Activated CD8-positive, alpha-beta memory T cell treated with anti-CD3 and anti-CD28 coated beads, Interleukin-2, amount 10 ng/mL, durations not matched to agents 7 days and 5 days (primary cell): ENCODE results near the gene SYDE1. TPM values are rescaled to one million over a fixed set of nuclear protein-coding genes. Genes with fewer than 3 reads are reported as not detected.
A peak's percentile ranks its signal among the peaks of the same experiment; 100 is the strongest.

Source experiments
- ATAC-seq: fragments of 150-1000 bp; cut with Tn5 transposase; one replicate; pipeline ENCODE4 v1.10.0; 2021; ENCODE audit warnings: moderate library complexity
- CTCF ChIA-PET: fragments of 350-600 bp; sonication (Branson Sonifier 250); formaldehyde crosslinking; loops from one replicate; lab custom pipeline; 2021; ENCODE audit warnings: antibody characterized with exemption; lab: Charles Lee
- DNase-seq: peaks from one replicate; pipeline ENCODE4 v3.0.0-alpha.2; 2020
- H3K27ac Mint-ChIP-seq: one replicate; pipeline ENCODE4 v1.8.0; 2021; ENCODE audit warnings: mild to moderate bottlenecking, mixed read lengths
- H3K27me3 Mint-ChIP-seq: one replicate; pipeline ENCODE4 v1.8.0; 2021; ENCODE audit warnings: mixed read lengths
- H3K36me3 Mint-ChIP-seq: one replicate; pipeline ENCODE4 v1.8.0; 2021; ENCODE audit warnings: mild to moderate bottlenecking, mixed read lengths
- H3K4me1 Mint-ChIP-seq: one replicate; pipeline ENCODE4 v1.8.0; 2021; ENCODE audit warnings: mixed read lengths
- H3K4me3 Mint-ChIP-seq: one replicate; pipeline ENCODE4 v1.8.0; 2021; ENCODE audit warnings: mild to moderate bottlenecking, moderate library complexity, mixed read lengths
- H3K9me3 Mint-ChIP-seq: one replicate; pipeline ENCODE4 v1.8.0; 2022; ENCODE audit warnings: low read depth, mixed read lengths
- total RNA-seq, 2 experiments: library from RNA; stranded (reverse); gene quantifications; one replicate each; pipeline ENCODE4 v1.2.3, GENCODE V29; 2021

Gene SYDE1
- total RNA-seq, 2 experiments from 2014 or later = 0.07 to 0.09 TPM

DNA sequence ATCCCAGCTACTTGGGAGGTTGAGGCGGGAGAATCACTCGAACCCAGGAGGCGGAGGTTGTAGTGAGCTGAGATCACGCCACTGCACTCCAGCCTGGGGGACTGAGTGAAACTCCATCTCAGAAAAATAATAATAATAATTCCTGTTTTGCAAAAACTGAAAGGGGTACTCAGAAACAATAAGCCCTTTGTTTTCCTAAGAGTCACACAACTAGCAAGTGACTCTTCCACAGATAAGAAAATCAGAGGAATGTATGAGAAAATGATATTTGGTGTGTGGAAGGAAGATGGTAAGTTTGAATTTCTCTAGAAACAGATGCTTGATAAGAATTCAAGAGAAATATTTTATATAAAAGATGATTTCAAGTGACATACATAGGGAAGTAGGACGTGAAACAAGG is 35.1 kb downstream of the SYDE1 start:
- DNase-seq (no peak), ATAC-seq (no peak)
- Mint-ChIP-seq H3K9me3 (peaks cover 6% of the 10 kb centered on the region), H3K4me1 (no peaks in the 10 kb centered on the region), H3K4me3 (no peak overlapping the region), H3K27me3 (no peaks in the 10 kb centered on the region), H3K27ac (no peak overlapping the region), H3K36me3 (no peaks in the 10 kb centered on the region)
- CTCF ChIA-PET = no interaction called here

GRCh38 chr19:15144046-15144646 is 36.9 kb downstream of the SYDE1 start:
- Mint-ChIP-seq H3K4me1 (no peaks in the 10 kb centered on the region), H3K36me3 (no peaks in the 10 kb centered on the region), H3K27ac (no peak overlapping the region), H3K27me3 (no peaks in the 10 kb centered on the region), H3K4me3 (no peak overlapping the region), H3K9me3 (peaks cover 2% of the 10 kb centered on the region)
- CTCF ChIA-PET = no interaction called here
- no peak for ATAC-seq
- no peak for DNase-seq

DNA sequence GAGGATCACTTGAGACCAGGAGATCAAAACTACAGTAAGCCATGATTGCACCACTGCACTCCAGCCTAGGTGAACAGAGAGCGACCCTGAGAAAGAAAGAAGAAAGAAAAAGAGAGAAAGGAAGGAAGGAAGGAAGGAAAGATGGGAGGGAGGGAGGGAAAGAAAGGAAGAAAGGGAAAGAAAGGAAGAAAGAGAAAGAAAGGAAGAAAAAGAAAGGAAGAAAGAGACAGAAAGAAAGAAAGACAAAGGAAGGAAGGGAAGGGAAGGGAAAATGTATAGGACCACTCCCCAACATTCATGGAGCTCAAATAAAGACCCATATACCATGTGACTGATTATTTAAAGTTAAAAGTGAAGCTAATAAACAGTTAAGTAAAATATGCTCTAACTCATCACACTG is 39.9 kb downstream of the SYDE1 start:
- H3K4me3 Mint-ChIP-seq = no peak overlapping the region
- DNase-seq (no peak), ATAC-seq (no peak)
- no peaks in the 10 kb centered on the region for H3K9me3 Mint-ChIP-seq
- CTCF ChIA-PET = interaction anchor here (1.9 kb wide), 2 partner anchors 46 to 55 kb away, joined by 5 to 11 read pairs; no protein-coding TSS in a partner anchor
- H3K36me3 Mint-ChIP-seq = no peaks in the 10 kb centered on the region
- no peak overlapping the region for H3K27ac Mint-ChIP-seq
- H3K27me3 Mint-ChIP-seq = no peaks in the 10 kb centered on the region
- no peaks in the 10 kb centered on the region for H3K4me1 Mint-ChIP-seq

- H3K4me1 Mint-ChIP-seq = no peaks in the 10 kb centered on the region
- no peak for ATAC-seq
- peaks cover 4% of the 10 kb centered on the region for H3K9me3 Mint-ChIP-seq
- H3K4me3 Mint-ChIP-seq = no peak overlapping the region
- DNase-seq = no peak
- CTCF ChIA-PET = interaction anchor here (0.8 to 7.7 kb wide), 4 partner anchors 9 to 58 kb away, joined by 4 to 68 read pairs (median 13); no protein-coding TSS in a partner anchor
- no peaks in the 10 kb centered on the region for H3K36me3 Mint-ChIP-seq
- no peak overlapping the region for H3K27ac Mint-ChIP-seq
- H3K27me3 Mint-ChIP-seq = peaks cover 8% of the 10 kb centered on the region
Observed at GRCh38 chr19:15149737-15150136, 42.5 kb downstream of the SYDE1 start.

- DNase-seq (peak; percentile 55), ATAC-seq (no peak)
- Mint-ChIP-seq H3K27ac (no peak overlapping the region), H3K36me3 (no peaks in the 10 kb centered on the region), H3K4me1 (no peaks in the 10 kb centered on the region), H3K27me3 (peaks cover 8% of the 10 kb centered on the region), H3K9me3 (peaks cover 4% of the 10 kb centered on the region), H3K4me3 (no peak overlapping the region)
- CTCF ChIA-PET = interaction anchor here (1.2 to 7.7 kb wide), 7 partner anchors 14 to 405 kb away, joined by 3 to 68 read pairs (median 3); partner anchors contain the start of gene NOTCH3
Observed at GRCh38 chr19:15154002-15154612, 46.9 kb downstream of the SYDE1 start.

- H3K4me3 Mint-ChIP-seq = no peak overlapping the region
- H3K36me3 Mint-ChIP-seq = no peaks in the 10 kb centered on the region
- peaks cover 4% of the 10 kb centered on the region for H3K9me3 Mint-ChIP-seq
- DNase-seq (no peak), ATAC-seq (no peak)
- CTCF ChIA-PET = interaction anchor here (0.7 to 7.7 kb wide), 5 partner anchors 45 to 907 kb away, joined by 3 to 68 read pairs (median 4); partner anchors contain the start of gene NOTCH3
- H3K27me3 Mint-ChIP-seq = peaks cover 8% of the 10 kb centered on the region
- no peaks in the 10 kb centered on the region for H3K4me1 Mint-ChIP-seq
- H3K27ac Mint-ChIP-seq = no peak overlapping the region
Observed at GRCh38 chr19:15155296-15155695, 48.1 kb downstream of the SYDE1 start.

DNA sequence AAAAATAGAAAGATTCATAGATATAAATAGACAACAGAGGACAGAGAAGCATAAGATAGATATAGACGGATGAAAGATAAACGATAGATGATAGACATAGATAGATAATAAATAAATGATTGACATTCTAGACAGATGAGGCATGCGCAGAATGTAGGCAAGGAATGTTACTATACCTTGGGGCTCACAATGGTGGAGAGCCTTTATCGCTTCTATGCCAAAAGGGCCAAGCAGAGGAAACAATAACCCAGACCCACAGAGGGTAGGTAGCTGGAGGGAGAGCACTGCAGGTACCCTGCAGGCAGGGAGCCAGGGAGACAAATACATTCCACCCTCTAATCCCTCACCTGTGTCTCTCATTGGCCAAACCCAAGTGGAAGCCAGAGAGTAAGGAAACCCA is 49.2 kb downstream of the SYDE1 start:
- H3K27me3 Mint-ChIP-seq = peaks cover 8% of the 10 kb centered on the region
- H3K4me3 Mint-ChIP-seq = no peak overlapping the region
- no peaks in the 10 kb centered on the region for H3K36me3 Mint-ChIP-seq
- DNase-seq (no peak), ATAC-seq (no peak)
- no peak overlapping the region for H3K27ac Mint-ChIP-seq
- no peaks in the 10 kb centered on the region for H3K4me1 Mint-ChIP-seq
- peaks cover 4% of the 10 kb centered on the region for H3K9me3 Mint-ChIP-seq
- CTCF ChIA-PET = interaction anchor here (2.0 kb wide), 1 partner anchor 64 kb away, joined by 11 read pairs; no protein-coding TSS in a partner anchor

- peaks cover 3% of the 10 kb centered on the region for H3K9me3 Mint-ChIP-seq
- no peaks in the 10 kb centered on the region for H3K4me1 Mint-ChIP-seq
- CTCF ChIA-PET = interaction anchor here (0.6 to 1.1 kb wide), 5 partner anchors 8 to 261 kb away, joined by 3 to 6 read pairs (median 4); no protein-coding TSS in a partner anchor
- H3K36me3 Mint-ChIP-seq = no peaks in the 10 kb centered on the region
- no peaks in the 10 kb centered on the region for H3K27me3 Mint-ChIP-seq
- DNase-seq (no peak), ATAC-seq (no peak)
- no peak overlapping the region for H3K4me3 Mint-ChIP-seq
- H3K27ac Mint-ChIP-seq = no peak overlapping the region
Observed at GRCh38 chr19:15159251-15159650, 52.0 kb downstream of the SYDE1 start.

- Mint-ChIP-seq H3K27ac (no peak overlapping the region), H3K36me3 (no peaks in the 10 kb centered on the region), H3K9me3 (no peaks in the 10 kb centered on the region), H3K4me3 (no peak overlapping the region), H3K4me1 (no peaks in the 10 kb centered on the region), H3K27me3 (no peaks in the 10 kb centered on the region)
- CTCF ChIA-PET = interaction anchor here (0.6 to 1.7 kb wide), 6 partner anchors 16 to 406 kb away, joined by 3 to 8 read pairs (median 3); no protein-coding TSS in a partner anchor
- ATAC-seq = peak; percentile 30
- no peak for DNase-seq
Observed at GRCh38 chr19:15161028-15161984, 54.1 kb downstream of the SYDE1 start.

Other genes starting within 250 kb of the SYDE1 start
- gene OR7A17, start 221.3 kb upstream of the SYDE1 start, total RNA-seq = not detected
- not detected for gene OR7C2, start 165.9 kb upstream of the SYDE1 start, total RNA-seq
- gene SLC1A6, start 127.5 kb upstream of the SYDE1 start, total RNA-seq = not detected
- gene CASP14, start 57.9 kb upstream of the SYDE1 start, total RNA-seq = not detected
- not detected for gene OR1I1, start 25.2 kb upstream of the SYDE1 start, total RNA-seq
- not detected for gene NOTCH3, start 93.6 kb downstream of the SYDE1 start, total RNA-seq
- gene EPHX3, start 125.0 kb downstream of the SYDE1 start, total RNA-seq = under 1 TPM in 1 of 2 experiments, not detected in 1; 0.19 TPM
- 100 to 1,000 TPM; 123 to 125 TPM for gene BRD4, start 225.1 kb downstream of the SYDE1 start, total RNA-seq